ENCODE results near the gene NHLH1.
"Not testable (repeated sequence)": the region's sequence is repeated elsewhere in the genome, so short reads cannot be mapped to it uniquely, and the experiment has no call there.

NHLH1 gene

DNA sequence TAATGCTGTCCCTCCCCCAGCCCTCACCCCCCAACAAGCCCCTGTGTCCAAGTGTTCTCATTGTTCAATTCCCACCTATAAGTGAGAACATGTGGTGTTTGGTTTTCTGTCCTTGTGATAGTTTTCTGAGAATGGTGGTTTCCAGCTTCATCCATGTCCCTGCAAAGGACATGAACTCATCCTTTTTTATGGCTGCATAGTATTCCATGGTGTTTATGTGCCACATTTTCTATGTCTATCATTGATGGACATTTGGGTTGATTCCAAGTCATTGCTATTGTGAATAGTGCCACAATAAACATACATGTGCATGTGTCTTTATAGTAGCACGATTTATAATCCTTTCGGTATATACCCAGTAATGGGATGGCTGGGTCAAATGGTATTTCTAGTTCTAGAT, 17.9 kb downstream of the NHLH1 start:
- DNase-seq = not testable (repeated sequence)

DNA sequence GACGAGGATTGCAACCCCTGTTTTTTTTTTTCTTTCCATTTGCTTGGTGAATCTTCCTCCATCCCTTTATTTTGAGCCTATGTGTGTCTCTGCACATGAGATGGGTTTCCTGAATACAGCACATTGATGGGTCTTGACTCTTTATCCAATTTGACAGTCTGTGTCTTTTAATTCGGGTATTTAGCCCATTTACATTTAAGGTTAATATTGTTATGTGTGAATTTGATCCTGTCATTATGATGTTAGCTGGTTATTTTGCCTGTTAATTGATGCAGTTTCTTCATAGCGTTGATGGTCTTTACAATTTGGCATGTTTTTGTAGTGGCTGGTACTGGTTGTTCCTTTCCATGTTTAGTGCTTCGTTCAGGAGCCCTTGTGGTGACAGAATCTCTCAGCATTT, 21.5 kb downstream of the NHLH1 start:
- DNase-seq = not testable (repeated sequence)

DNA sequence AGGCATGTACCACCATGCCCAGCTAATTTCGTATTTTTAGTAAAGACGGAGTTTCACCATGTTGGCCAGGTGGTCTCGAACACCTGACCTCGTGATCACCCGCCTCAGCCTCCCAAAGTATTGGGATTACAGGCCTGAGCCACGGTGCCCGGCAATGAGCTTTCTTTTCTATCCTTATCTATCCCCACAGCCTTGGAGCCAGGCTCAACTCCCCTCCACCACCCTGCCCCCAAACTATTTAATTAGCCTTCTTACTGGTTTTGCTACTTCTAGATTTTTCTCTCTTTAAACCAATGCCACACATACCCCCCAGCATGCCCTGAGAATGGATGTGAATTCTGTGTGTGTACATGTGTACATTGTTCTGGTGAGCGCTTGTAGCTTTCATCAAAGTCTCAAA, 27.8 kb downstream of the NHLH1 start:
- no peak for DNase-seq

DNA sequence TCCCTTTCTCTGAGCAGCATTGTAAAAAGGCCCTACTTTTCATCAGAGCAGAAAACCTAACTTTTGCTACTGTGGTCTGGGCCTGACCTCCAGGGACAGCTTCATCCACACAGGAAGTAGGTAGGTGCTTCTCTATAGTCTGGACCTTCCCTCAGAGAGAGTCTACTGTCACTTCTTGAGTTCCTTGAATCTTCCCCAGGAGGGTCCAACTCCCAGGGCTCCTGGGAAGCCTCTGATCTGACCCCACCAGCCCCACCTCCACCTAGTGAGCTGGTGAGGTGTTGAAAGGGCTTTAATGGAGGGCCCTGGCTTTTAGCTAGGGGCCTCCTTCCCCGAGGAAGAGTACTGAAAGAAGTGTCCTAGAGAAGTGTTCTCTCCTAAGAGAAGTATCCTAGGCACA, 30.8 kb downstream of the NHLH1 start:
- no peak for DNase-seq

DNA sequence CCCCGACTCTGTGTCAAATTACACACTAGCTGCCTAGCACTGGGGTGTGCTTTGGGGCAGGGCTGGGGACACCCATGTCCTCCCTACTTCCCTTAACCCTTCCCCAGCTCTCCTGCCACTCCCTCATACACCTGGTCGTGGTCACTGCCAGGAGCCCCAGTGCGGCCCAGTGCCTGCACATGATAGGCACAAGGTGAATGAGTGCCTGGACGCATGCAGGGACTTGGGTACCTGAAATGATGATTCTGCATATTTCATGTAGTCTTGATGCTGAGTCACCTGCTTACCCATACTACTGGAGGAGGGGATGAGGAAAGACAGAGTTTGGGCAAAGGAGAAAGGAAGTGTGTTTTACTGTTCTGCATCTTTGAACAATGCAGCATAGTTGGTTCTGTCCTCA, 32.0 kb downstream of the NHLH1 start:
- no peak for DNase-seq

DNA sequence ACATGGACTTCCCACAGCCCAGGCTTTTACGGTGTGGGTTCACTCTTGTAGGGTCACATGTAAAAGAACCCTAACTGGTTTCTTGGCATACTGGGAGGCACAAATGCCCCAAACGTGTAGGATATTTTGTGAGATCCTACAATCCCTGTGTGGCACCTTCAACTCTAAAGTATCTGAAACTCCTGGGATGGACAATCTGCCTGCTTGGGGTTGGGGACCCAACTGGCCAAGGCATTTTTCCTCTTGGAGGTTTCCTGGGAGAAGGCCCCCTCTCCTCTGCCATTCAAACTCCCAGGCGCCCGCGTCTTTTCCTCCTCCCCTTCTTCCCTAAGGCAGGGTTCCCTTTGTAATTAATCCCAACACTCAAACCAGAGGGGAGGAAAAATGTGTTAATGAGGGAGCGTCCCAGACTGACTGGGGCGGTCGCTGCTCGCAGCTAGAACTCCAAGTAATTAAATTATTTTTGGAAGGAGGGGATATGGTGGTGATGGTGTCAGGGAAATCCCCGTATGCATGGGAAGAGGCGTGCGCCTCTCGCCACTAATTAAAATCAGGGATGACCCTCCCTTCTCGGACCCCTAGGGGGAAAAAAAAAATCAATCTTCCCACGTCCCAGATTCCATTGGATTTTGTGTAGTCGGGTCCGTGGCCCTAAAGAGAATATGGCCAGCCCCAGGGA, 32.8 kb downstream of the NHLH1 start:
- DNase-seq = no peak

DNA sequence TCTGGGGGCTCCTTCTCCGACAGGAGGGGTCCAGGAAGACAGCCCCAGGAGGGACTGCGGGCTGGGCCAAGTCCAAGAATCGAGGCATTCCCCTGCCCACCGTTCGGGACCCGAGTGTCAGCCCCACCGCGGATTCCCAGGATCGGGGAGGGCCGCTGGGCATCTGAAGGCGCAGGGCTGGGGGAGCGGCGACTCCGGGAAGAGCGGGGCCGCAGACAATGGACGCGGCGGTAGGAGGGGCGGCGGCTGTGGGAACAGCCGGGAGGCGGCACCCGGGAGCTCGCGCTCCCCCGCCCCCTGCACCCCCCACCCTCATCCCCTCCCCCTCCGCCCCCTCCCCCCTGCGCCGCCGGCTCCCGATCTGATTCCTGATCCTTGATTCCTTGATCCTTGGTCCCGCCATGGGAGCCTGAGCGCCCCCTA, 33.4 kb downstream of the NHLH1 start, which contains the start of gene VANGL2:
VANGL2 (plus strand) TSS at position 342 of the 423 bp plus-strand sequence. CDS start 15,274 bp downstream, outside the sequence.
- DNase-seq = peak; percentile 24

DNA sequence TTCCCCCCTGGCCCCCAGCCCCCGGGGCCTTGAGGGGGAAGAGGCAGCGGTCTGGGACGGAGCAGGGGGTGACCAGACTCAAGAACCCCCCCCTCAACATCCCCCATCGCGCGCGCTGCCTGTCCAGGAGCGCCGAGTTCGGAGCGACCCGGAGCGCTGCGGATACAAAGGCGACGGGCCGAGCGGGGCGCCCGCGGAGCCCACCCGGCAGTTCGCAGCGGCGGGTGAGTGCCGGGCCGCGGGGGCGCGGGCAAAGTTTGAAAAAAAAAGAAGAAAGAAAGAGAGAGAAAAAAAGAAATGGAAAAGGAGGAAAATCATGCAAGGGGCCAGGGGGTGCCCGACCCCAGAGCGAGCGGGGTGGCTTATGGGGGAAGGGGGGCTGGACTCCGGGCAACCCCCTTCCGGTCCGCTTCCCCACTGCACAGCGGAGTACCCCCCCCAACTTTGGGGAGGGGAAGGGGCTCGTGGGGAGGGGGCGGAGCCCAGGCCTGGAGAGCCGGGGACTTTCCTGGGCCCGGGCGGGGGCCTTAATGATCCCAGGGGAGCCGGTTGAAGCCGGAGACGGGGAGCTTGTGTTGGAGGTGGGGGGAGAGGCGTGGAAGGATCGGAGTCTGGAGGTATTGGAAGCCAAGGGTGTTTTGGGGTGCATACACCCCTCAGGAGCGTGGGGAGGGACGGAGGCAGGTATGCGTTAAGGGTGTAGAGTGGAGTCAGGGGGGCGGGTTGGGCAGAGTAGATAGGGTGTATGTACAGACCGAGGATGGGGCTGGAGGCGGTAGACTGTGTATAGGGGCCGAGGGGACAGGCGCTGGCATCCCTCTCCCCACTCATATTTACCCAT, 34.0 kb downstream of the NHLH1 start:
- DNase-seq = no peak

DNA sequence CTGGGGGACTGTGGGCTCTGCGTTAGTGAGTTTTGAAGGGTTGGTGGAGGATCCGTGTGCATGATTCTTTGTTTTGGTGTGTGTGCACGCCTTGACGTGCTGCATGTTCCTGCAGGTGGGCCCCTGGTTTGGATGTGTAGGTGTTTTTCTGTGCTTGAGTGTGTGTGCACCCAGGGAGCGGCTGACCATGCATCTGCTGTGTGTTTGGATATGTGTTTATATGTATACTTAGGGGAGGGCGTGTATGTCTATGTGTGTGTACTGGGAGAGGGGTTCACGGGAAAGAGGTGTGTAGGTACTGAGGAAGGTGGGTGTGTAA, 34.6 kb downstream of the NHLH1 start:
- no peak for DNase-seq

DNA sequence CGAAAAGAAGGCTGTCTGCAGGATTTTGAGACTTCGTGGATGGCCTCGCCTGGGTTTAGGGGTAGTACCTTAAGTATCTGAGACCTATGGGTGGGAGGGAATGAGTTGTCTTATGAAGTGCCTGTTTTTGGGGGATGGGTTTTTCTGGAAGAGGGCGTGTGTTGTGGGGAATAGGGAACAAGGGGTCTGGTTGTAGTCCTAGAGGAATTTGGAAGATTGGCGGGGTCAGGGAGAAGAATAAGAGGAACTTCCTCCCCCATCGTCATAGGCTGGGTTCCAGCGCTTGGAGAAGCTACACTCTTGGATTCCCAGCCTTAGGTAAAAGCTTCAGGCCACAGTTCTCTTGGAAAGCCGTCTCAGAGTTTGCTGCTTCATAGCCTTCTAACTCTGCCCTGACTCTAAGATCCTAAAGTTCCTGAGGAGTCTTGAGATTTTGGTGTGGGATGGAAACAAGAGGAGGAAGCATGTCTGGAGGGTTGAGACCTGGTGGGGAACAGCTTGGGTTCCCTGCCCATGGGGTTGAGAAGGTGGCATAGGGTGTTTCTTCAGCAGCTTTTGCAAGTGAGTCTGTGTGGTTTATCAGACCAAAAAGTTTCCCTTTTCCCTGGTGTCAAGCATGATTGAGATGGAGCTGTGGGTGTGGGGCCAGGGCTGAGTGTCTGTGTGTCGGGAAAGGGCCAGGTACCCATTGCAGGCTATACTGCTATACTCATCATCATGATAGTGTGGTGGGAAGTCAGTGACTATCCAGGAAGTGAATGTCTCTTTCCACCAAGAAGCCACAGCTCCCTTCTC, 35.3 kb downstream of the NHLH1 start:
- DNase-seq = no peak

DNA sequence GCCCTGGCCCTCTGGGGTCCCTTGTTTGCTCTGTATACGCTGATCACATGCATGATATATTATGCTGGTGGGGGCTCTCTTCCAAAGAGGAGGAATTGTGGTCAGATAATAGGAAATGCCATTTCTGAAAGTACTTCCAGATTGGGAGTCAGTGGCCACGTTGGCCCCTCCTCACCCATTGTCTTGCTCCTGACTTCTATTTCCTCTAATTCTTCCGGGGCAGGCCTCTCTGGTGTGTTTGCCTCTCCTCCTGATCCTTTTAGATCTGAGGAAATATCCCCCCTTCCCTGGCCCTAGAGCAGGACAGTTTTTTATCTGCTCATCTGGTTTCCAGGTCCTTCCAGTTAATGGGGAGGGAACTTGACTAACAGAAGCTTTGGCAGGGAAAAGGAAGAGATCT, 36.4 kb downstream of the NHLH1 start:
- no peak for DNase-seq

DNA sequence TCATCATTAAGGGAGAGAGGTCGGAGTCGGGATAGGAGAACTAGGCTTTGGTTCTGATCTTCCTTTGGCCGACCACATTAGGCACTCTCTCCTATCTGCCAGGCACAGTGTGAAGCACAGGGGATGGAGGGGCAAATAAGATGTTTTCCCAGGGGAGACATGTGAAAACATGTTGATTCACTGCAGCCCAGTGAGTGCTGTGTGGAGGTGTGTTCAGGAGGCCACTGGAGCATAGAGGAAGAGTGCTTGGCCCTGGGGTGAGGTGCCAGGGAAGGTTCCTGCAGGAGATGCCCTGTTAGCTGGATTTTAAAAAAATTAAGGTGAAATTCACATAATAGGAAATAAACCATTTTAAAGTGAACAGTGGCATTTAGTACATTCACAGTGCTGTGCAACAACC, 37.2 kb downstream of the NHLH1 start:
- no peak for DNase-seq

DNA sequence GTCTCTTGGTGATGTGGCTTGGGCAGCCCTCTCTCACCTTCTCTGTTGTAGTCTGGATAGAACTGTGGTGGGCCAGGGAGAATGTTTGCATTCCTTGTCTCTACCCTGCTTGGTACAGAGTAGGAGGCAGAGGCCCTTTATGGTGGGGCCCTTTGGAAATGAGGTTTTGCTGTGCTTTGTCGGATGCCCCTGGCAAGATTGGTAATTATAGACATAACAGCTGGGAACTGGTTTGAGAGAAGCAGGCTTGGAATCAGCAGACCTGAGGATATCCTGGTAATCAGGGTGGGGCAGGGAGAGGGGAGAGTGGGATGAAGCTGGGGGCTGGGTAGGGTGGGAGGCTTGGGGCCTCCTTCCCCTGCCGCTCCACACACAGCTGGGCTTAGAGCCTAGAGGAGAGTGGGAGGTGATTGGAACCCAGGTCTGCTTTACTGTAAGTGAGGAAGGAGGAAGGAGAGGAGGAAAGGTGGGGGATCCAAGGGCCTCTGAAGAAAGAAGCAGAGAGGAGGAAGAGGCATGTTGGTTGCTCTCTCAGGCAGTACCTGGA, 38.5 kb downstream of the NHLH1 start:
- DNase-seq = no peak

DNA sequence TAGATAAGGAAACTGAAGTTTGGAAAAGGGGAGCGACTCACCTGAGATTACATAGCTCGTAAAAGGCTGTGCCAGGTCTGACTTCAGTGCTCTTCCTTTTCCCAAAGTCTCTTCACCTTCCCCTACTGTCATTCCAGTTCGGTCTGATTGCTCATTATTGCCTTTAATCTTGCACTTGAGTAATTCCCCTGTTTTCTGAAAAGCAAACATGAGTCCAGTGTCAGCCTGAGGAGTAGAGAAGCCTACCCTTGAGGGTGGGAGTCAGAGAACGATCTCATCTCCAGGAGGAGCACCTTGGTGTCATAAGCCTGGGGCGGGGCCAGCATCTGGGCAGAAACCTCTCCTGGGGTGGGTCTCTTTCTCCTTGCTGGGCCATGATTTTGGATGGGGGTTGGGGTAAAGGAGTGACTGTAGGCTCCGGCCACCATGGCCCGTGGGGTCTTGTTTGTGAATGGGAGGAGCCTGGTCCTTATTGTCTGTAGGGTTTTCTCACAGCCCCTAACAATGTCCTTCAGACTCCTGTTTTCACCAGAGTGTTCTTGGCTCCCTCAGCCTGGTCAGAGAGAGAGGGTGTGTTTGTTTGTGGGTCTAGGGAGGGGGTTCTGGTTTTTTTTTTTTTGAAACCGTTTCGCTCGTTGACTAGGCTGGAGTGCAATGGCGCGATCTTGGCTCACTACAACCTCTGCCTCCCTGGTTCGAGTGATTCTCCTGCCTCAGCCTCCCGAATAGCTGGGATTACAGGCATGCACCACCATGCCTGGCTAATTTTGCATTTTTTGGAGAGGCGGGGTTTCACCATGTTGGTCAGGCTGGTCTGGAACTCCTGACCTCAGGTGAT, 39.5 kb downstream of the NHLH1 start:
- DNase-seq = no peak

DNA sequence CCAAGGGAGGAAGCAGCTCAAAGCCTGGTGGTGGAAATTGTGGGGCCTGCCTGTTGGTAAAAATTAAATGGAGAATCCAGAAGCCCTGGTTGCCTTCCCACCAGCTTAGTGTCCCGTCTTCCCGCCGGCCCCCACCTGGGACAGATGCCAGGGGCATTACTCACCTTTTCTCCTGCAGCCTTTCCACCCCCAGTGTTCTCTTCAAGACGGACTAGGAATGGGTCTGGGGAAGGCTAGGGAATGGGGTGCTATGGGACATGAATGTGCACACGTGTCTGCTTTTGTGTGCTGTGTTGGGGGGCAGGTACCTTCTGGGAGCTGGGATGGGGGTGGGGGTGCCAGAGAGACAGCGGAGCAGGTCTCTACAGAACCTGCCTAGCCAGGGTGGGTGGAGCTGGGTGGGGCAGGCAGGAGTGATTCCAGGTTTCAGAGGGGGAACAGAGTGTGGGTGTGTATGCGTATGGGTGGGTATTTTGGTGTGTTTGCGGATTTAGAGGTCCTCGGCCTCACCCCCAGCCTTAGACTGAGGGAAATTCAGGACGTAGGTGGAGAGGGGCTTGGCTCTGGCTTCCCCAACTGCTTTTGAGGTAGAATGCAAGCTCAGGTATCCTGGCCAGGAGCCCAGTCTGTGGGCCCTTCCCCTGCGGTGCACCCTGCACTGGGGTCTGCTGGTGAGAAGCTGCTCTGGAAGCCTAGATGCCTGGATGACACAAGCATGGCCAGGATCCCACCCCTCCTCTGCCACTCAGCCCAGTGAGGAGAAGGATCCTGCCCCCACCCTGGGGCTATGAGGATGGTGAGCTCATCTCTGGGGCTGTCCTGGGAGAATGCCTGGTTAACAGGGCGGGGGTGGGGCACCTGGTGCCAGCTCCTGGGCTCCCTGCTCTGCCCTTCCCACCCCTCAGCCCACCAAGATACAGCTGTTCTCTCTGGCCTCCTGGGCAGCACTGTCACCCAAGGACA, 41.2 kb downstream of the NHLH1 start:
- no peak for DNase-seq

DNA sequence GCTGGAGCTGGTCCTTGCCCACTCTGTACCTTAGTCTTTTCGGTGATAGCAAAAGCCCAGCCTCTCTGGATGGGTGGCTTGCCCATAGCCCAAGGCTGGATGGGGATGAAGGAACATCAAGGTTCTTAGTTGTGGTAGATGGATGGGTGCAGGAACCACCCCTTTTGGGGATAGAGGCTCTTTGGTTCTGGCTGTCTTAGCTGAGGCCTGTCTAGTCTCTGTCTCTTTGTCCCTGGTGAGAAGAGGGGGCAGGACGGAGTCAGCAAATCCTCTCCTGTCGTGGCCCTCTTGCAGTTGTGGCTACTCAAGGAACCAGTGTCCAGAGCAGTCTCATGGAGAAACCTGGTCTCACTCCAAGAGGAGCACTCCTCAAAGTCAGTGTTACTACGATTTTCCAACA, 42.0 kb downstream of the NHLH1 start:
- DNase-seq = no peak

DNA sequence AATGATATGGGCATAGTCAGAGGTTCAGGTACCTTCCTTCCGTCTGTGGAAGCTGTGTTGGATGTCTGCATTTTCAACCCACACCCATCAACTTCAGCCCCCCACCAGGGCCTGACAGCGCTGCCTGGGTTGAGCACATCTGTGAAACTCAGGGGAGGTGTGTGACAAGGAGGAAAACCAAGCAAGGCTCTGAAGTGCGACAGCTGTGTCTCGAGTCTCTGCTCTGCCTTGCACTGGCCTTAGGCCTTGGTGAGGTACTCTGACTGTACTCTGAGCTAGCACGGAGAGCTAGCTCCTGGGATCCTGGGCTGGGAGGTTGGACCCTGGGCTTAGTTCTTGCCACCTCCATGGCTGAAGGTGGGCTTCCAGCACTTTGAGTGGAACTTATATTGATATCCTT, 42.6 kb downstream of the NHLH1 start:
- DNase-seq = no peak

DNA sequence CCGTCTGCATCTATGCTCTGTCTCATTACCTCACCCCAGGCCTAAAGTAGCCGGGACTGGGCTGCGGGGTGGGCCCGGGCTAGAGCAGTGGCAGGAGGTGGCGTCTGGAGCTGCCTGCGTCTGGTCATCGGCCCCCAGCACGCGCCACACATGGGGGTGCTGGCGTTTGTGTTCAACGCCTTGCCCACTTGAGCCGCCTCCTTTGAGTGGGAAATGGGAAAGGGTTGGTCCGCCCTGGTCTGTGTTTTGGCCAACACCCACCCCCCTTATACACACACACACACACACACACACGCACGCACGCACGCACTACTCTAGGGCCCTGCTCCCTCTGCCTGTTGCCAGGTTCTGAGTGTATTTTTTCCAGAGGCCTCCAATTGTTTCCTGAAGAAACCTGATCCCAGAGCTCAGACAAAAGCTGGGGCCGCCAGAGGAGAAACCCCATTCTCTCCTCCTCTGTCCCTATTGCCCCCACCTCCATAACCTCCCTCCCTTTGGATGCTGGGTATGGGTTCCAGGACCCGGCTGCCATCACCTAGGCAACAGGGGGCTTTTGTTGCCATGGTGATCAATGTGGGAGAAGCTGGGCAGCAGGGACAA, 43.6 kb downstream of the NHLH1 start:
- DNase-seq = no peak

DNA sequence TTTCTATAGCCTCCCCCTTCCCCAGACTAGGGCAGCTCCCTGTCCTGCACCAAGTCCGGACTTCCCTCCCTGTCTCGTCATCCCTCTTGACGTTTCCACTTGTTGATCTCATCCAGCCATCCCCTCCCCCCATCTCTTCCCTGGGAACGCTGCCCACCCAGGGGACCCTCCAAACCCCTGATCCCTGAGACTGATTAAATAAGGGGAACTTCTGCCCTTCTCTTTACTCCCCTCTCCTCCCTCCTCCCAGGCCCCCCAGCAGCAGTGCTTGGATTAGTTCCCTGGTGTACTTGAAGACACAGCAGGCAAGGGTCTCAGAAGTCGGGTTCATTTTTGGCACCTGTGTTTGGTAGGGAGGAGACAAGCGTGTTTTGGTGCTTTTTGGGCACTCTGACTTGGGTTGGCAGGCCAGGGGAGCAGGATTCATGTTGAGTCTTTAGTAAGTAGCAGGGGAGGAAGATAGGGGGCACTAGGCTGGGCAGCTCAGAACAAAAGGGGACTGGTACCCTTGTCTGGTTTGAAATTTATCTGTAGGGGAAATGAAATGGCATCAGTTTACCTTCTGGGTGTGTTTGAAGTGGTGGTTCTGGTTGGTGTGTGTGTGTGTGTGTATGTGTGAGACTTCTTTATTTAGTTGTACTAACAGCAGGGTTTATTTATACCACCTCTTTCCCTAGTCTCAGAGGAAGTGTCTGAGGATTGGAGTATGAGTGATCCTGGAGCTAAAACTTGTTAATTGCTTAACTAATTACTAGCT, 44.6 kb downstream of the NHLH1 start:
- DNase-seq = no peak

DNA sequence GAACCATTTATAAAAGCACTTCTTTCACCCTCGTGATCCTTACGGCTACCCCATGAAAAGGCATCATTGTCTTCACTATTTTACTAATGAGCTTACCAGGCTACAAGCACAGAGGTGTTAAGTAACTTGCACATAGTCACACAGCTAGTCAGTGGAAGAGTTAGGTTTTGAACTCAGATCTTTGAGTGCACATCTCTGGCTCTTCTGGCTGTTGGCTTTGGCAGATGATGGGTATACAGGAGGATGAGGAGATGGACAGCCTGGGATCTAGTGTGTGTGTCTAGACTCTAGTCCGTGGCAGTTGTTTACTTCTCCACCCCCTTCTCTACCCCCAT, 45.1 kb downstream of the NHLH1 start:
- no peak for DNase-seq

Data from effector CD8-positive, alpha-beta T cell (primary cell).